ENCODE data around the gene CPXM2.

The CPXM2 gene

DNA sequence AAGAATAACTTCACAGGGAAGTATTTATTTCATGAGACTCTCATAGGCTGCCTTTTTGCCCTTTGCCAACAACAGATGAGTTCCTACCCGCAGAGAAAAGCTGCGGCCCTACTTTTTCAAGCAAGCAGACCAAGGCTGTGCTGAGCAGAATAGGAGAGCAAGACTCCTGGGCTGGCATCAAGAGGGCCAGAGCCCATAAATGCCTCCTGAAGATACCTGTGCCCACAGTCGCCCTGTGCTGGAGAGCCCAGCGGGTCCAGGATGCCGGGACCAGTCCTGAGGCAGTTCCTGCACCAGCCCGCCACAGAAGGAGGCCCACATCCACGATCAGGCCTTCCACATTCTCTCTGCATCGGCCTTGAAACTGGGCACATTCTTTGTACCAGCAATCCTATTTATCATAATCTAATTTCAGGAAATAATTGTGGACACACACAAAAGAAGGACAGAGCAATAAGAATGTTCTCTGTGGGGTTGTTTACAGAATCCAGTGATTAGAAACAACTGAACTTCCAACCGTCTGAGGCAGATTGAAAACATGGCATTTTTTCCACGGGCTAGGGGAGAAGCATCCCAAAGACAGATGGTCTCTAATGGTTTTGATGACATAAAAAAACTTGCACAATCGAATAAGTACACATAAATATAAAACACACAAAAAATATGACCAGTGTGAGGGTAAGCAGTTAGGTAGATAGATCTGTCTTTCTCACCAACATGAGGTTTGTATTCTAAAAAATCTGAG, 95.6 kb downstream of the CPXM2 start:
- no peak for DNase-seq

DNA sequence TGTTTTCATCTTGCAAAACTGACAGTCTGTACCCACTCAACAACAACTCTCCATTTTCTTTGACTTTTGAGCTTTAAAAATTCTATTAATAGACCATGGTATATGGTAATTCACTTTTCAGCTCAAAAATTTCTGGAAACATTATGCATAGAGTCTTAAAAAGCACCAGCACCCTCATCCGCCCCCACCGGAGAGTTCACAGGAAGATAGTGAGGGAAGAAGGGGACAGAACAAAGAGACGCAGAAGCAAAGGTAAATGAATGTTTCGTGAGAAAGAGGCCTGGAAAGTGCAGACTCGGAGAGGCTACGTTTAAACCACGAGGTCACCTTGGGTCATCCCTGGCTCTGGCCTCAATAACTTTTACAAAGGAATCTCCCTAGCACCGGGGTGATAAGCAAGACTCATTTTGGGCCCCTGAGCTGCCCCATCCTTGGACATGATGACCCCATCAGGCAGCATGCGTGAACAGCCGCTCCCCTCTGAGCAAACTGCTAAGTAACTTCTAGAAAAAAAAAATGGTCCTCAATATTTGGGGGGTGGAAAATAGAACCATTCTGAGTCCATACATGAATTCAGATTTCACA, 96.3 kb downstream of the CPXM2 start:
- DNase-seq = no peak

DNA sequence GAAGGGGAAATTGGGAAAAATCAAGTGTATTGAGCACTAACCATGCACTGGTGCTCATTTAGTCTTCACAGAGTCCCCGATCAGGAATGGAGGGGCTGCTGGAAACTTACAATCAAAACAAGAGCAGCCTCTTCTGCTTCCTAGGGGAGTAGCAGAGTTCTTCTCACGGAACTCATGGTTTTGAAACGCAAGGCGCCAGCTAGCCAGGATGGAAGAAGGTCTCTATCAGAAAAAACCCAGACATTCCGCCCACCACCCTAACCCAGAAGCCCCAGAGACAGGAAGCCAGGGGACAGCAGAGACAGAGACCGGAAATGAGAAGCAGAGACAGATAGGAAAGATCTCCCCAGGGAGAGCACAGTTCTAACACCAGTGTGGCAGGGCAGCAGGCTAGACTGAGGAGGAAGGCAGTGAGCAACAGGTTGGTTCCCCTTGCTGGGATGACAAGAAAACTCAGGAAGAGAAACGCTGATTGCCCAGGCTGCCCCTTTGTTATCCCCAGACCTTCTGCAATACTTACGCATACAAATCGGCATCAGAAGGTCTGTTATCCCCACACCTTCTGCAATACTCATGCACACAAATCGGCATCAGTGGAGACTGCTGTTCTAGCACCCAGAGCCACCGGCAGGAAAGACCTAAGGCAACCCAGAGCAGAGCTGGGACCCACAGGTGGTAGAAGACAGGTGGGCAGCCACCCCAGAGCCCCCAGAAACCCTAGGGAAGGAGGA, 99.2 kb downstream of the CPXM2 start:
- no peak for DNase-seq

DNA sequence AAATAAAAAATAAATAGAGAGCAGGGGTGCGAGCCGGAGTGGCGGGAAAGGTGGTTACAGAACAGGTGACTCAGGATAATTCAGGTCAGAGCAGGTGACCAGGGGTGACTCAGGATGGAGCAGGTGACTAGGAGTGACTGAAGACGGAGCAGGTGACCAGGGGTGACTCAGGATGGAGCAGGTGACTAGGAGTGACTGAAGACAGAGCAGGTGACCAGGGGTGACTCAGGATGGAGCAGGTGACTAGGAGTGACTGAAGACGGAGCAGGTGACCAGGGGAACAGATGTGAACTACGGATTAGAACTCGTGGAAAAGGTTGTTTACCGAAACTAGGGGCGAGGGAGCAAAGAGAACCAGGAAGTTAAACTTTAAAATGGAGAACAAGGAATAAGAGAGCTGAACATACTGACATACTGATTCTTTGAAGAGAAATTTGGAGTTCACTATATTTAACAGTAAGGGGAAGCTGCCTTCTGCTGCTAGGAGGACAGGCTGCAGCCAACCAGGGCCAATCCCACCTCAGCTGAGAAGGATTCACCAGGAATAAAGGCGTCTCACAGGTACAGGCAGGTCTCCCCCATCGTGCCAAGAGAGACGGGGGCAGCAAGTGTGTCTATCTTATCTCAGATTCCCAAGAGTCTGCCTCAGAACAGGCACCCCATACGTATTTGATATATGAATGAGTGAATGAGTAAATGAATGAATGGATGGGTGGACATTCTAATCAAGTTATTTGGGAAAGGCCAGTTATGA, 101.3 kb downstream of the CPXM2 start:
- no peak for DNase-seq

DNA sequence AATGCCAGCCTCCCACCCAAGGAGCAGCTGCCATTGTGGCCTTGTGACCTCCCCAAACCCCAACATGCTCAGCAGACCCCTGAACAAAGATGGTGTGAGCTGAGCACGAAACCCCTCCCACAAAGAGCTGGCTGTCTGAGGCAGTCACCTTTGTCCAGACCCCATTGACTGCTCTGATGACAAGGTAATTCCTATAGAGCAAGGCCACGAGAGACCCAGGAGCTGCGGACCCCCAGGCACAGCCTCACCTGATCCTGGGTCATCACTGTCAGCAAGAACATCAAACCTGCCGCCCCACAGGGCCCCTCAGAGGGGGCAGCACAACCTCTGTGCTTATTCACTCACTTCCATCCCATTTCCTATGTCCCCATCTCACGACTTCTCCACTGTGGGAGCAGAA, 102.6 kb downstream of the CPXM2 start:
- no peak for DNase-seq

DNA sequence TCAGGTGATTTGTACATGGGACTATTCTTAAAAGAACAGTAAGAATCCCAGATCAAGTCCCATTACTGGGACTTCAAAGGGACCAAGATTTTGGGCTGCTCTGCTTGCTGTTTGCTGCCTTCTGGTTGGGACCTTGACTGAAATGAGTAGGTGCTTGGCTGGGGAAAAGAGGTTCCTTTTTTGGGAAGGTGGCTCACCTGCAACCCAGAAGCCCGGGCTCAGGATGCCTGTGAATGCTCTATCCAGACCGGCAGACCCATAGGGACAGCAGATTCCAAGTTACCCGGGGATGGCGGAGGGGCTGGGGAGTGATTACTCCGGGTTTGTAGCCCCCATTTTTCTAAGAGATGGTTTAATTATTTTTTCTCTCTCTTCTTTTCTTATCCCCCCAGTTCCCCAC, 104.0 kb downstream of the CPXM2 start:
- no peak for DNase-seq

DNA sequence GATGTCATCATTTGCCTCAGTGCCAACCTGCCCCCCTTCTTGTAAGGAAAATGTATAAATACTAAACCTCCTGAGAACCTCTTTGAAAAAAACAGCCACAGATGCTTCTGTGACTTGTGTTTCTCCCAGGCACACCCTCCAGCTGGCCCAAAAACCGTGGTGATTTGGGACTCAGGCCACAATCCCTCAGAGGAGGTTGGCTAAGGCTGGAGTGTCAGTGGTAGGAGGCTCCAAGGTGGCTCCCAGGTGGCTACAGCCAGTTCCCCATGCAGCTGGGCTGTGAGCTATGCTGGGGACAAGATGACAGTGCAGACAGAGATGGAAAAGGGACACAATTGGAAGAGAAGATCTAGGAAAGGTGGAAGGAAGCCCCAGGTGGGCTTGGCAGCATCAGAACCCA, 104.7 kb downstream of the CPXM2 start:
- no peak for DNase-seq

DNA sequence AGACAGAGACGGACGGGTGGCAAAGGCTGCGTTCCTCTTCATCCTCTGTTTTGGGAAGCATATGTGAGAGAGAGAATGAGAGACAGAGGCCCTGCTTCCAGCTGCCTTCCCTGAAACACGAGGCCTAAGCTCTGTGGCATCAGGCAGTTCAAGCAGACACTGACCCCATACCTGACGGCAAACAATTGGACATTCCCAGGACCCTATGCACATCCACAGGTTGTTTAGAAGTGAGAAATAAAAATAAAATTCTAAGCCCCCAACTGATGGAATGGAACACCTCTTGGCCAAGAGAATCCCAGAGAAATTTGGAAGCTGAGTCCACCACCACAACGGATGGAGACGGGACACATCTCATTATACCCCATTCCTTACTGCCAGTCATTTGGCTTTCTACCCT, 105.3 kb downstream of the CPXM2 start:
- DNase-seq = no peak

DNA sequence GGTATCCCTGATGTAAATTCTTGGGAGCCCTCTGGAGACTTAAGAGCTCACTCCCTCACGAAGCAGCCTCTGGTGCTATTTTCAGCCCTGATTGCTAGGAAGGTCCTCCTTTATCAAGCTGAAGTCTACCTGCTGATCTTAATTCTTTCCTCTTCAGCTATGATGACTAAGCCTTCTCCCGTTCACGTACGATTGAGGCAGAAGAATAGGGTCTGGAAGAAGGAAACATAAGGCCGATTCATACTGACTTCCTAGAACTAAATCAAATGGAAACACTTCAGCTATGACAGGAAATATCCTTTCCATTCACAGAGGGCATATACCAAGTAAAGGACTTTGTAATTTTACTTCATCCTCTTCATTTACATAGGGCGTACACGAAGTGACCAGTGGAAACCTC, 107.0 kb downstream of the CPXM2 start:
- DNase-seq = no peak

DNA sequence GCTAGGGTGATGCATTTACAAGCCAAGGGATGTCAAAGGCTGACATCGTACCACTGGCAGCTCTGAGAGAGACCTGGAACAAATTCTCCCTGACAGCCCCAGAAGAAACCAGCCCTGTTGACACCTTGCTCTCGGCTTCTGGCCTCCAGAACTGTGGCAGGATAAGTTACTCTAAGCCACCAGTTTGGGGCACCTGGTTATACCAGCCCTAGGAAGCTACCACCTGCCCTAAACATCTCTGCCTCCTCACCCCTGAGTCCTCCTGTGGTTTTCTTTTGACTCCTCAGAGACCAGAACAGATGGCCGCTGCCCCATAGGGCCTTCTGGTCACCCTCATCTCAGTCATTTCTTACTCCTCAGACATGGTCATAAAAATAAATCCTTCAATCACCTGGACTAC, 107.4 kb downstream of the CPXM2 start:
- DNase-seq = no peak

DNA sequence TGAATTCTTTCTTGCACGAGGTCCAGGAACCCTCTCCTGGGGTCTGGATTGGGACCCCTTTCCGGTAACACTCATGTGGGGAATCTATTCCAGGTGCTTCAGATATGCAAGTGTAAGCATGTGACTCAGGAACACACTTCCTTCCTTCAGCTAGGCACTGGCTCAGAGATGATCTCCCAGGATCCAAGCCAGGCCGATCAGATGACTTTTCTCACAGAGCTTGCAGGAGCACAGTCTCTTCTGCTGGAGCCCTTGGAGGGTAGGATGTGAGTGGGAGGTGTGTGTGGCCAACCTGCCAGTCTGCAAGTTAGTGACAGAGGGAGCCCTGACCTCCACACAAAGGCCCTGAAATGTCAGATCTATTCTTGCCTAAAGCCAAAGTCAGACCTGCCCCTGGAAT, 108.3 kb downstream of the CPXM2 start:
- DNase-seq = no peak

DNA sequence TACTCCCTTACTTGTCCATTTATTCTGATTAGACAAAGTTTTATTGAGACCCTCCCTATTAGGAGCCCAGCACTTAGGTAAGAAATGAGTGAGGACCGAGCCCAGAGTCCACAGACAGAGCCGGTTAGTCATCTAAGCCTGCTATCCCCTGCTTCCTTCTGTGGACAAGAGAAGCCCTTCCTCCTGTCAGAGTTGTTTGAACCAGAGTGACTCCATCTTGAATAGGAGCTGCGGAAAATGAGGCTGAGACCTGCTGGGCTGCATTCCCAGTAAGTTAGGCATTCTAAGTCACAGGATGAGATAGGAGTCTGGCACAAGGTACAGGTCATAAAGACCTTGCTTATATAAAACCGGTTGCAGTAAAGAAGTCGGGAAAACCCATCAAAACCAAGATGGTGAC, 109.1 kb downstream of the CPXM2 start:
- no peak for DNase-seq

DNA sequence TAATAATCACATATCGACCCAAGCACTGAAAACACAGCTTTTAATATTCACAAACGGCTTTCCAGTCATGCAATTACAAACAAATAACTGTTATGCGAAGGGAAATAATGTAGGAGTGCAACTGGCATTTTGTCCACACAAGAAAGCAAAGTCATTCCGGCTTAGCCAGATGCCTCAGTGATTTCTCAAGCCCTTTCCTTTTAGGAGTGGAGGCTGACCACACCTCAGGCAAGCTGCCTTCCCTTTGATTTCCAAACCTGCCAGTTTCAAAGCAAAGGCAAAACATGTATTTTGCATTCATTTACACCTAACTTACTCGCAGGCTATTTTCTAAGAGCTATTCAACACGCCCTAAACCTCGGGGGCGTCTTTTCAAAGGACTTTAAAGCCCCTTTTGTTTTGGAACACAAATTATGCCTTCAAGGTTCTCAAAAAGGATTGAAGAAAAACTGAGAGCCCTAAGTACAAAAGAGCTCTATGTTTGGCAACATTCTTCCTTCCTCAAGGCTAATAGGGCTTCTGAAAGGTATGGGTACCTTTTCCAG, 109.6 kb downstream of the CPXM2 start:
- DNase-seq = no peak

DNA sequence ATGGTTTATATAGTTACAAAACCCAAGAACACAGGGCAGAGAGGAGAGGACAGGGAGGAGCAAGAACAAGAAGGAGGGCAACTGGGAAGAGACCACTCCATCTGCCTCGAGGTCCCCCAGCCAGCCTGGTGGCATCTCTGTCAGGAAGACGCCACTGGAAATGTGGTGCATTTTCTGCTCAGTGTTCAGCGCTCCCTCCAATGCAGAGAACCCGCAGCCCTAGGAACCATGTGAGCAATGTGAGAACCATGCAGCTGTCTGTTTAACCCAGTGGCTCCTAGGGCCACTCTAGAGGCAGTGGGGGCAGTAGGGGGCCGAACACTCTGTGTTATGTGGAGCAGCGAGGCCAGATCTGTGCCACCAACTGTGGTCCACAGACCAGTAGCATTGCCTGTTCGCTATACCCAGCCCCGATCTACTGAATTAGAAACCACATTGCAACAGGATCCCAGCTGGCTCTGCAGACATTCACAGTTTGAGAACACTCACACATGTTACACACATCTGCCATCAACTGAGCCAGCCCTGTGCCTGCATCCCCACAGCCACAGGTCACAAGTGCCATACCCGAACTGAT, 110.2 kb downstream of the CPXM2 start:
- no peak for DNase-seq

DNA sequence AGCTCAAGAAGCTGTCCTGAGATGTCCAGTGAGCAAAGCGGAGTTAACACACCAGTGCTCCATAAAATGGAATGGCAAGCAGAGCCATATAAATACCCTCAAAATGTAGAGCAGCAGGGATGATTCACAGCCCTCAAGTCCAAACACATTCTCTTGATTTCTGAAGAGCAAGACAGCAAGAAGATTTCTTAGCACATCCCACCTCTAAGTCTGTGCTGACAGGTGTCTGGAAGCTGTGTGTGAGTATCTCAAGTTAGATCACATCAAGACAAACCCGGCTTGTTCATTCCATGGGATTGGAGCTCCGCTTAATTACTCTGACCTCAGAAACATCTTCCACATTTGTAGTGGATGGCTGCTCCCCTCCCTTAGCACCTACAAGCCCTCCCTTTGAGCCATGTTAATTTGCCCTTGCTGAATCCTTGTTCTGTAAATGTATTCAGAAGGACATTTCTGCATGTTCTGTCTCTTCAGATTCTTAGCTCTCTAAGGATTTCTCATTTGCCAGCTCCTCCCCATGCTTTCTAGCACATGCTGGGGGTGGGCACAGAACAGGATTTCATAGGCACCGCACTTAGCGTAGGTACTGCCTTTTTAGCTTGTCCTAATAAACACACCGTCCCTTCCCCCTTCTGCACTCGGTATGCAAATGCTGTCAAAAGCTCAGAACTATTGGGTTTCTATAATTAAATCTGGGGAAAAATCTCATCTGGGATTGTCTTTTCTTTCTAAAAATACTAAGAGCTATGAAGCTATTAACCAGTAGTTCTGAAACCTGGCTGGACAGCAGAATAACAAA, 112.7 kb downstream of the CPXM2 start:
- no peak for DNase-seq

DNA sequence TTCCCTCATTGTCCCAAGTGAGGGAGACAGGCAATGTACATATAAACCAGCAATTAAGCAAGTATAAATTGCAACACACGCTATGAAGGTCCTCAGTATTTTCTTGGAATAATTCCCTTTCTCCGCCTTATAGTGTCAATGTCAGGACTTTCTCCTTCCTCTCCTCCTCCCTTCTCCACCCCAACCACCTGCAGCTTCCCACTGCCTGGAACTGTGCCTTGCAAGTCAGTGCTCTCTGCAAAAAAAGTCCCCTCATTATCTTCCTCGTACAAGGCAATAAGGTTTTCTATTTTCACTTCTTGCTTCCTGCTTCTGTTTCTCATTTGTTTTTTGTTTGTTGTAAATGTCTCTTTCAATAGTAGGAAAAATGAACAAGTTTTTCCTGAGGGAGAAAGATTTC, 113.7 kb downstream of the CPXM2 start:
- DNase-seq = no peak

DNA sequence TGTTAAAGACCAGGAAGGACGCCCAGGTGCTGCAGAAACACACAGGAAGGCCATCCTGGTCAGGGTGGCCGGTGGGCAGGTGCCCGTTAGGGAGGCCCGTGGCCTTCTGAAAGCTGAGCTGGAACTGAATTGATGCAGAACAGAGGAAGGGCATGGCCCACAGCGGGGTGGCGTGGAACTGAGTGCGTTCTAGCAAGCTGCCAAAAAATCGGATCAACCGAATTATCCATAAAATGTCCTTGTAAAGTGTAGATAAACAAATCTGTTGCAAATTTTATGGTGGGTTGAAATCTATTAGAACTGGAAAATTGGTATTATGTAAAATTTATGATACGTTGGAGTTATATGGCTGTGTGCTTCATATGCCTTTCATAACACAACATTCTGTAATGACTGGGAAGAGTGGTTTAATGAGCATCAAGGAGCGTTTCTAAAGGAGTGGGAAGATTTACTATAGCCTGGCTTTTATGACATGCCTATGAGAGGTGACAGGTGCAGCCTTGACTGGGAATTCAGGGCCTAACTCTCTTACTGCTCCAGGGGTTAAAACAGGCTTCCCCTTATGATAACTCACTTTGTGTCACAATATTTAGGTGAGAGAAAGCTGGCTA, 117.4 kb downstream of the CPXM2 start:
- no peak for DNase-seq

DNA sequence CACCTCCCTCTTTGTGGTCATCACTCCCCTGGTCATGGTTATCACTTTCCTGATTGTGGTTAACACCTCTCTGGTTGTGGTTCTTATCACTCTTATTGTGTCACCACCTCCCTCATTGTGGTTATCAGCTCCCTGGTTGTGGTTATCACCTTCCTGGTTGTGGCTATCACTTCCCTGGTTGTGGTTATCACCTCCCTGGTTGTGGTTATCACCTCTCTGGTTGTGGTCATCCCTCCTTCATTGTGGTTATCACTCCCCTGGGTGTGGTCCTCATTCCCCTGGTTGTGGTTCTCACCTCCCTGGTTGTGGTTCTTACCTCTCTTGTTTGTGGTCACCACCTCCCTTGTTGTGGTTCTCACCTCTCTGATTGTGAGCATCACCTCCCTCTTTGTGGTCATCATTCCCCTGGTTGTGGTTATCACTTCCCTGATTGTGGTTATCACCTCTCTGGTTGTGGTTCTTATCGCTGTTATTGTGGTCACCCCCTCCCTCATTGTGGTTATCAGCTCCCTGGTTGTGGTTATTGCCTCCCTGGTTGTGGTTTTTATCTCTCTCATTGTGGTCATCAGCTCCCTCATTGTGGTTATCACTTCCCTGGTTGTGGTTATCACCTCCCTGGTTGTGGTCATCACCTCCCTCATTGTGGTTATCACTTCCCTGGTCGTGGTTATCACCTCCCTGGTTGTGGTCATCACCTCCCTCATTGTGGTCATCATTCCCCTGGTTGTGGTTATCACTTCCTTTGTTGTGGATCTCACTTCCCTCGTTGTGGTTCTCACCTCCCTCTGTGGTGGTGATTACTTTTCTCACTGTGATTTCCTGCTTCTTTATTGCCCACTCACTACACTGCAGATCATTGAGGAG, 118.7 kb downstream of the CPXM2 start:
- DNase-seq = no peak

DNA sequence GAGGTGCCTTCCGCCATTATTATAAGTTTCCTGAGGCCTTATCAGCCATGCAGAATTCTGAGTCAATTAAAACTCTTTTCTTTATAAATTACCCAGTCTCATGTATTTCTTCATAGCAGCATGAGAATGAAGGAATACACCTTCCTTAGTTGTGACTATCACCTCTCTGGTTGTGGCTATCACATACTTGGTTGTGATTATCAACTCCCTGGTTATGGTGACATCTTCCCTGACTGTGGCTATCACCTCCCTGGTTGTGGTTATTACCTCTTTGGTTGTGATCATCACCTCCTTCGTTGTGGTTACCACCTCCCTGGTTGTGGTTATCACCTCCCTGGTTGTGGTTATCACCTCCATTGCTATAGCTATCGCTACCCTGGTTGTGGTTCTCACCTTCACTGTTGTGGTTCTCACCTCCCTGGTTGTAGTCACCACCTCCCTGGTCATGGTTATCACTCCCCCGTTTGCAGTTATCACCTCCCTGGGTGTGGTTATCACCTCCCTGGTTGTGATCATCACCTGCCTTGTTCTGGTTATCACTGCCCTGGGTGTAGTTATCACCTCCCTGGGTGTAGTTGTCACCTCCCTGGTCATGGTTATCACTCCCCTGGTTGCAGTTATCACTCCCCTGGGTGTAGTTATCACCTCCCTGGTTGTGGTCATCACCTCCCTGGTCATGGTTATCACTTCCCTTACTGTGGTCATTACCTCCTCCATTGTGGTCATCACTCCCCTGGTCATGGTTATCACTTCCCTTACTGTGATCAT, 119.5 kb downstream of the CPXM2 start:
- DNase-seq = no peak

DNA sequence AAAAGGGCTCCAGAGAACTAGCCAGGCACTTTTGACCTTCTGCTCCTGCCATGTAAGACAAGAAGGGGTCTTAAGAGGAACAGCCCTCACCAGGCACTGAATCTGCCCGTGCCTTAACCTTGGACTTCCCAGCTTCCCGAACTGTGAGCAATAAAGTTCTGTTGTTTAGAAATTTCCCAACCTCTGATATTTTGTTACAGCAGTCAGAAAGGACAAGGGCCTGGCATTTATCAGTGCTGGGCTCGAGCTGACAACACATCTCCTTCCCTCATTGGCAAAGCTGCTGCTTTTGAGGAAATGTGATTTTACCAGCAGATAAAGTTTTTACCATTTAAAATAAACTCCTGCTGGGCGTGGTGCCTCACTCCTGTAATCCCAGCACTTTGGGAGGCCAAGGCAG, 122.0 kb downstream of the CPXM2 start:
- no peak for DNase-seq
